HUES48 (cell line): ENCODE data around the gene INPP5A.

Source experiments
- H3K27ac ChIP-seq: one replicate; pipeline ENCODE4 v1.7.0; 2013; ENCODE audit warnings: low read depth, low read length, inconsistent platforms
- H3K27me3 ChIP-seq: 2 replicates; pipeline ENCODE4 v1.6.1; 2013; ENCODE audit warnings: mild to moderate bottlenecking, low read length; ENCODE audit not compliant: control insufficient read depth, insufficient read depth
- H3K36me3 ChIP-seq: 2 replicates; pipeline ENCODE4 v1.6.1; 2013; ENCODE audit warnings: low read length; ENCODE audit not compliant: control insufficient read depth, insufficient read depth
- H3K4me1 ChIP-seq: 2 replicates; pipeline ENCODE4 v1.6.1; 2013; ENCODE audit warnings: mild to moderate bottlenecking, low read length; ENCODE audit not compliant: control insufficient read depth, insufficient read depth
- H3K4me3 ChIP-seq: 2 replicates; pipeline ENCODE4 v1.5.1; 2013; ENCODE audit warnings: mild to moderate bottlenecking, low read depth, low read length
- H3K9ac ChIP-seq: 2 replicates; pipeline ENCODE4 v1.6.1; 2013; ENCODE audit warnings: mild to moderate bottlenecking, low read depth, low read length, moderate library complexity
- H3K9me3 ChIP-seq: 2 replicates; pipeline ENCODE4 v1.6.1; 2013; ENCODE audit warnings: low read length; ENCODE audit not compliant: control insufficient read depth, insufficient read depth

The INPP5A gene

GRCh38 chr10:132616170-132616995, 78.8 kb downstream of the INPP5A start:
- peaks cover 28% of the 10 kb centered on the region for H3K9me3 ChIP-seq
- H3K36me3 ChIP-seq, result no peaks in the 10 kb centered on the region
- H3K27ac ChIP-seq, result no peak overlapping the region
- H3K9ac ChIP-seq, result no peak overlapping the region
- no peak overlapping the region for H3K4me3 ChIP-seq
- no peaks in the 10 kb centered on the region for H3K4me1 ChIP-seq
- no peaks in the 10 kb centered on the region for H3K27me3 ChIP-seq

GRCh38 chr10:132616996-132617736, 79.6 kb downstream of the INPP5A start:
- no peak overlapping the region for H3K4me3 ChIP-seq
- H3K27me3 ChIP-seq, result no peaks in the 10 kb centered on the region
- no peak overlapping the region for H3K9ac ChIP-seq
- H3K27ac ChIP-seq, result no peak overlapping the region
- H3K36me3 ChIP-seq, result no peaks in the 10 kb centered on the region
- peaks cover 33% of the 10 kb centered on the region for H3K9me3 ChIP-seq
- no peaks in the 10 kb centered on the region for H3K4me1 ChIP-seq

DNA sequence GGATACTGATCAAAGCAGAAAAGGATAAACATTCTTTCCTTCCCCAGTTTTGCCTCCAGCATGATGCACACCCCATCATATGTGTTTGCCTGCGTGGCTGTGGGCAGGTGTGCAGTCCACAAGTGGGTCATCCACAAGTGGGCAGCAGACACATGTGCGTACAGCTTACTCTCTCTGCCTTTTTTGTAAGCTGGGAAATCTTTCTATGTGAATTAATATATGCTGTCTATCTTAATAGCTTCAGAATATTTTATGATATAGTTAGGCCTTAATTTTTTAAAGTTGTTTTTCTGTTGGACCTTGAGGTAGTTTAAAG, 80.1 kb downstream of the INPP5A start:
- H3K27ac ChIP-seq, result no peak overlapping the region
- peaks cover 33% of the 10 kb centered on the region for H3K9me3 ChIP-seq
- H3K4me3 ChIP-seq, result no peak overlapping the region
- H3K36me3 ChIP-seq, result no peaks in the 10 kb centered on the region
- no peaks in the 10 kb centered on the region for H3K27me3 ChIP-seq
- H3K4me1 ChIP-seq, result no peaks in the 10 kb centered on the region
- H3K9ac ChIP-seq, result no peak overlapping the region

- H3K27ac ChIP-seq, result no peak overlapping the region
- no peak overlapping the region for H3K4me3 ChIP-seq
- H3K36me3 ChIP-seq, result no peaks in the 10 kb centered on the region
- no peaks in the 10 kb centered on the region for H3K27me3 ChIP-seq
- no peaks in the 10 kb centered on the region for H3K4me1 ChIP-seq
- H3K9ac ChIP-seq, result no peak overlapping the region
- H3K9me3 ChIP-seq, result peaks cover 33% of the 10 kb centered on the region
Observed at GRCh38 chr10:132618158-132618919, 80.8 kb downstream of the INPP5A start.

- no peaks in the 10 kb centered on the region for H3K27me3 ChIP-seq
- no peak overlapping the region for H3K27ac ChIP-seq
- no peak overlapping the region for H3K4me3 ChIP-seq
- H3K9ac ChIP-seq, result no peak overlapping the region
- H3K36me3 ChIP-seq, result no peaks in the 10 kb centered on the region
- H3K9me3 ChIP-seq, result peaks cover 33% of the 10 kb centered on the region
- H3K4me1 ChIP-seq, result no peaks in the 10 kb centered on the region
Observed at GRCh38 chr10:132619927-132620326, 82.3 kb downstream of the INPP5A start.

DNA sequence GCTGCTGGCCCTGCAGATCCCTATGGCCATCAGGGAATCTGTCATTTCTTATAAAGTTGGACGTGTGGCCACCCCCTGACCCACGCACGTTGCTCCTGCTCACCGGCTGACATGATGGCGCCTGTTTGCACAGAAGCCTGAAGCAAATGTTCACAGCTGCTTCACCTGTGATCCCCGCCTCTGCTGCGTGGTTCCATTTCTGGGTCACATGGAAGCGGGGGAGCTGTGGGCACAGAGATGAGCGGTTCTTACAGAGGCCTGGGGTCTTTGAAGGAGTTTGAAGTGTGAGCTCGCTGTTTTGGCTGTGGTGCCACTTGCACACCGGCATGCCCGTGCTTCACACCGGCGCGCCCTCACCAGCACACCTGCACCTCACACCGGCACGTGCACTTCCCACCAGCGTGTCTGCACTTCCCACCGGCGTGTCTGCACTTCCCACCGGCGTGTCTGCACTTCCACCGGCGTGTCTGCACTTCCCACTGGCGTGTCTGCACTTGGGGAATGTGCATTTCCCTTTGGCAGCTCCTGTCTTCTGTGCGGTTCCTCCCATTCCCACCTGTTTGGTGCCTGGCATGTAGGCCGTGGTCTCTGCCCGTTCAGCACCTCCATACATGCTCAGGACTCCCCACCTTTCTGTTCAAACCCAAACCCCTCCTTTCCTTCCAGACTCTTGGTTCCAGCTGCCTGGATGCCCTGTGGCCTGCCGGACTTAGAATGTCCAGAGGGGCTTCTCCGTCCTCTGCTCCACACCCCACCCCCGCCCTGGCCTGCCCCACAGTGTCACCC, 86.7 kb downstream of the INPP5A start:
- Histone ChIP-seq H3K27ac (no peak overlapping the region), H3K27me3 (no peaks in the 10 kb centered on the region), H3K9ac (no peak overlapping the region), H3K9me3 (peaks cover 26% of the 10 kb centered on the region), H3K4me1 (peaks cover 5% of the 10 kb centered on the region), H3K4me3 (no peak overlapping the region), H3K36me3 (no peaks in the 10 kb centered on the region)

DNA sequence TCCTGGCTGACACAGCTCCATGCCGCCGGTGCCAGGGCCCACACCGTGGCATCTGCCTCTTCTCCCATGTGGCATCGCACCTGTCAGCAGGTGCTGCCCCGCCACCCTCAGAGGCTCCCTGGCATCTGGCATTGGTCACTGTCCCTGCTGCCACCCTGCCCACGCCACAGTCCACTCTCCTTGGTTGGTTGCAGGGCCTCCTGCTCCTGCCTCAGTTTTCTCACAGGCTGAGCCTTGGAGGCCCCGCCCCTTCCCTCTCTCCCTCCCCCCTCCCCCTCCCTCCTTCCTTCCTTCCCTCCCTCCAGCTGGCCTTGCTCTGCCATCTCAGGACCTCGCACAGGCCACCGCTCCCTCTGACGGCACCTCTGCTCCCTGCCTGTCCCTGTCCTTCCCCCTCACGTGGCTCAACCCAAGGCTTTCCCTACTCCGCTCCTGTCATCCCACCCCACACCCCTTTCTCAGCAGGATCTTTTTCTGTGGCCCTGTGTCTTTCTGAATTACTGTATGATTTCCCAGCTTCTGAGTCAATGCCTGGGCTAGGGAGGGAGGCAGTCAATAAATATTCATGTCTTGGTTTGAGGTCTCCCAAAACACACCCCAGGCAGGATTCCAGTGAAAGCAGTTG, 87.4 kb downstream of the INPP5A start:
- H3K4me1 ChIP-seq, result peaks cover 5% of the 10 kb centered on the region
- no peak overlapping the region for H3K27ac ChIP-seq
- no peak overlapping the region for H3K4me3 ChIP-seq
- H3K9ac ChIP-seq, result no peak overlapping the region
- peaks cover 18% of the 10 kb centered on the region for H3K9me3 ChIP-seq
- H3K36me3 ChIP-seq, result no peaks in the 10 kb centered on the region
- H3K27me3 ChIP-seq, result no peaks in the 10 kb centered on the region

DNA sequence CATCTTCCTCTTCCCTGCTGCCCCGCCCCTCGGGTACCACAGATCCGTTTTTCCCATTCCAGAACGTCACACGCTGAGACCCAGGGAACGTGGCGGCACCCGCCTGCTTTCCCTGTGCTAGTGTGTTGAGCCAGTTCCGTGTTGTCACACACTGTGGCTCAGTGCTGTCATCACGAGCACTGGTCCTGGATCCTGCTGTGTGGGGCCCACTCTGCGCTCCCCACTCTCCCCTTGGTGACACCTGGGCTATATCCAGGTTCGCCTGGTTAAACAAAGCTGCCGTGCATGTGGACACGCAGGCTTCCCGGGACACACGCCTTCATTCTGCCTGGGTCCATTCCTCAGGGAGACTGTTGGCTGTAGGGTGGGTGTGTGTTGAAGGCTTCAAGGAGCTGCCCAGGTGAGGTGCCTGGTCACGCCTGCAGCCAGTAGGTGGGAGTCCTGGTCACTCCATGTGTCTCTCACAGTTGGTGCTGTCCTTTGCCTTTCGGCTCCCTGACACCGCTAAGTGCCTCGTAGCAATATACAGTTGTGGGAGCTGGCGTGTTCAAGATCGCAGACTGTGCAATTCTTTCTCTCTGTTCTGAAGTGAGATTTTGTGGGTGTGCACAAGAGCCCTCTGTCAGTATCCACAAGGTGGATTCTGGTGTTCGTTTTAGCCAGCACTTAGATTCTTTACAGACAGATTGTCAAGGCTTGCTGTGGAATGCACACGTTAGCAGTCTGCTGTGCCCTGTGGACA, 88.6 kb downstream of the INPP5A start:
- Histone ChIP-seq H3K4me3 (no peak overlapping the region), H3K27me3 (no peaks in the 10 kb centered on the region), H3K9me3 (peaks cover 7% of the 10 kb centered on the region; the same call in 1 of the 2 replicates), H3K36me3 (no peaks in the 10 kb centered on the region), H3K27ac (no peak overlapping the region), H3K4me1 (peaks cover 5% of the 10 kb centered on the region), H3K9ac (no peak overlapping the region)

GRCh38 chr10:132626761-132627665, 89.4 kb downstream of the INPP5A start:
- no peak overlapping the region for H3K27ac ChIP-seq
- H3K36me3 ChIP-seq, result no peaks in the 10 kb centered on the region
- peaks cover 5% of the 10 kb centered on the region for H3K4me1 ChIP-seq
- no peaks in the 10 kb centered on the region for H3K9me3 ChIP-seq
- no peak overlapping the region for H3K4me3 ChIP-seq
- no peaks in the 10 kb centered on the region for H3K27me3 ChIP-seq
- H3K9ac ChIP-seq, result no peak overlapping the region
